K562 treated with DMSO at 1 percent for 24 hours (cell line): ENCODE measurements around the gene ISCU. TPM values are rescaled to one million over a fixed set of nuclear protein-coding genes. Genes with fewer than 3 reads are reported as not detected.

Source experiments
- total RNA-seq: library from RNA; unstranded; fragments of 300-600 nt; gene quantifications from 2 replicates; pipeline ENCODE4 v1.2.3, GENCODE V29; 2022; ENCODE audit warnings: low read depth; ENCODE audit not compliant: insufficient read depth

ISCU gene
- 95.3 and 104 TPM in 2 replicates for total RNA-seq

GRCh38 chr12:108562348-108563135 is at the start of gene ISCU:
TSS of gene ISCU (plus strand) at chr12:108562596. CDS start at chr12:108562623, 27 bp downstream.

GRCh38 chr12:108514973-108515814 is 47.2 kb upstream of the ISCU start, which contains the start of gene FICD:
TSS of gene FICD (plus strand) at chr12:108515277. CDS start at chr12:108516973, 1,696 bp downstream.

GRCh38 chr12:108560752-108561719 is 1.4 kb upstream of the ISCU start, which contains the start of gene SART3:
TSS of gene SART3 (minus strand) at chr12:108561173. CDS start at chr12:108561154, 19 bp downstream.

GRCh38 chr12:108597559-108598471 is 35.4 kb downstream of the ISCU start, which contains the start of gene TMEM119:
TSS of gene TMEM119 (minus strand) at chr12:108598084. CDS start at chr12:108592383, 5,701 bp downstream.

Other genes starting within 250 kb of the ISCU start
- not detected in 2 replicates for gene CMKLR1, start 223.3 kb upstream of the ISCU start, total RNA-seq
- 4.4 and 5.0 TPM in 2 replicates for gene FICD, start 47.3 kb upstream of the ISCU start, total RNA-seq
- gene SART3, start 1.4 kb upstream of the ISCU start, total RNA-seq = 29.7 and 34.9 TPM in 2 replicates
- not detected in 2 replicates for gene TMEM119, start 35.5 kb downstream of the ISCU start, total RNA-seq
- 2.0 and 2.6 TPM in 2 replicates for gene SELPLG, start 71.3 kb downstream of the ISCU start, total RNA-seq
- 67.1 and 76.6 TPM in 2 replicates for gene CORO1C, start 168.9 kb downstream of the ISCU start, total RNA-seq